ENCODE results near the gene SH3BGRL3.
"Not testable (repeated sequence)": the region's sequence is repeated elsewhere in the genome, so short reads cannot be mapped to it uniquely, and the experiment has no call there.

Gene SH3BGRL3

DNA sequence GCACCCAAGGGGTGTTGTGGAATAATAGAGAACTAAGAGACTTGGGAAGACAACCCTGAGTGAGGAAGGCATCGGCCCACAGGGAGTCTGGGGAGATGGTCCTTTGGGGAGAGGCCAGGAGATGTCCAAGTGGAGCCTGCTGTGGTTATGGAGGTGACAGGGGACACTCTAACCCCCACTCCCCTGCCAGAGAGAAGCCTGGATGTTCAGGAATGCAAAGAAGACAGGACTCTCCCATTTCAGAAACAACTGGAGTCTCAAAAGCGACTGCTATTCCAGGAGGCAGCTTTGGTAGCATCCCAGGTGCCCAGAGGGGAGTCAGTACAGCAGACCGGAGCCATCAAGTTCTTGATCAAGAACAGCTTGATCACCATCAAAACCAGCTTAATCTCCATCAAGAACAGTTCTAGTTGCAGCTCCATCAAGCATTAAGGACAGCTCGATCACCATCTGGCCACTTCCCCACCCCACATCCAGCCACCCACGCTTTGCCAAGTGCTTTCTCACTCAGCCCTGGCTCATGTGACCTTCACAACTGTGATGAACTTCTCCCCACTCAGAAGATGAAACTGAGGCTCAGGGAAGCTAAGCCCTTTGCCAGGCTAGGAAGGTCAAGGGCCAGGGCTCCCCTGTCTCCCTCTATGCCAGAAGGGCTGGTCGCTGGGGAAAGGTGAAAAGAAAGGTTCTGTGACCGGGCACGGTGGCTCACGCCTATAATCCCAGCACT is 38.6 kb downstream of the SH3BGRL3 start:
- DNase-seq = no peak

DNA sequence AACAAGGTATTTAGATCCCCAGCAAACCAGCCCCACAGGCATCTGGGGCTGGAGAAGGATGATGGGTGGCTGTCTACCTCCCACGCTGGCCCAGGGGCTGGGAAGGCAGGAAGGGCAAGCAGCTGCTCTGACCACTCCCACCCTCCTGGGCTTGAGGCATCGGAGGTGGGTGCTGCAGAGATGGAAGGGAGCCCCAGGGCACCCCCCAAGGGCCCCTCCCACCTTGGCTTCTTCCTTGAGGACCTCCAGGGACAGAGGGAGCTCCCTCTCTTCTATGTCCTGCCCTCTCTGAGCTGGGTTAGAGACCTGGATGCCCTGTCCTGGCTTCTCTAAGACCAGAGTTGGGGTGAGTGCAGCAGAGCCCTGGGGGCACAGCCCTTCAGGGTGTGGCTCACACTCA is 41.0 kb downstream of the SH3BGRL3 start:
- DNase-seq = no peak

GRCh38 chr1:26321315-26322041 is 41.6 kb downstream of the SH3BGRL3 start:
- peak; percentile 72 for DNase-seq

DNA sequence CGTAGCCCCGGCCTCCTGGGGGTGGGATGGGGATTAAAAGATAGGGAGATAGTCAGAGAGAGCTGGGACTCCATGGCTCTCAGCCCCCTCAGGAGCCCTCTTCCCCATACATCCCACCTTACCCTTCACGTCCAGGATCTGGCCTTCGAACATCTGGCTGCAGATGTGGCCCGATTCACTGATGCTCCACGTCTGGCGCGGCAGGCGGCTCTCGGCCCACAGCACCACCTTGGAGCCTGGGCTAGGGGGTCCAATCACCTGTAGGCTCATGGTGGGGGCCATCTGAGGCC is 42.1 kb downstream of the SH3BGRL3 start:
- DNase-seq = no peak

DNA sequence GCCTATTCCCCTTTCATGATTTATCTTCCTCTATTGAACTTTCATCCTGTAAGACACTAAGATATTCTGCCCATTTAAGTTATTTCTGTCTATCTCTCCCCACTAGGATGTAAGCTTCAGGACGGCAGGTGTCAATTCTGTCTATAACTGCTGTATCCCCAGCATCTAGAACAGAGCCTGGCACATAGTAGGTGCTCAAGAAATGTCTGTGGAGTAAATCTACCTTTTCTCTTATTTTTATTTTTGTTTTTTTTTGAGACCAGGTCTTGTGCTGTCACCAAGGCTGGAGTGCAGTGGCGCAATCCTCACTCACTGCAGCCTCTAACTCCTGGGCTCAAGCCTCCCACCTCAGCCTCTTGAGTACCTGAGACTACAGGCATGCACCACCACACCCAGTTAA is 43.5 kb downstream of the SH3BGRL3 start:
- DNase-seq = no peak

GRCh38 chr1:26324550-26324949 is 44.7 kb downstream of the SH3BGRL3 start:
- DNase-seq = no peak

- DNase-seq = peak; percentile 42
These were observed 48.1 kb downstream of the SH3BGRL3 start for GRCh38 chr1:26327956-26328362.

DNA sequence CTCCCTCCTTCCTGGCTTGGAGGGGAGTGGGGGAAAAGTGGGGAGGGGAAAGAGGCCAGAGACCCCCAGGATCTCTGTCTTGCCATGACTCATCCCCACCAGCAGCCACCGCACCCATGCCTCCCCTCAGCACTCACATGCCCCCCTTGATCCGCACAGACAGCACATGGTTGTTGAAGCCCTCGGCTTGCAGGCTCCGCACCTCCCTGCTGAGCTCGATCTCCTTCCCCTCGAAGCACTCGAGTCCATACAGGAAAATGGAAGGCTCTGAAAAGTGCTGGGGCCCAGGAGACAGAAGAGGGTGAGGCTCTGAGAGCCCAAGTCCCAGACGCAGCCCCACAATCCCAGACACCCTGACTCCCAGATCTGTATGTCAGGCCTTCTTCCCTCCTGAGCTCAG is 48.7 kb downstream of the SH3BGRL3 start:
- no peak for DNase-seq

DNA sequence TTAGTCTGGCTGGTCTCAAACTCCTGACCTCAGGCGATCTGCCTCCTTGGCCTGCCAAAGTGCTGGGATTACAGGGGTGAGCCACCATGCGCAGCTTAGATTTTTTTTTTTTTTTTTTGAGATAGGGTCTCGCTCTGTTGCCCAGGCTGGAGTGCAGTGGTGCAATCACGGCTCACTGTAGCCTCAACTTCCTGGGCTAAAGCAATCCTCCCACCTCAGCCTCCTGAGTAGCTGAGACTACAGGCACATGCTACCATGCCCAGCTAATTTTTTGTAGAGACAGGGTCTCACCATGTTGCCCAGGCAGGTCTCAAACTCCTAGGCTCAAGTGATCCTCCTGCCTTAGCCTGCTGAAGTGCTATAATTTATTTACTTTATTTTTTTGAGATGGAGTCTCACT is 49.5 kb downstream of the SH3BGRL3 start:
- DNase-seq = not testable (repeated sequence)

- DNase-seq = no peak
These were observed 50.4 kb downstream of the SH3BGRL3 start for GRCh38 chr1:26330276-26330675.

Measured in NK-92 treated with Interleukin-12 subunit alpha and Interleukin-12 subunit beta, amount 100 ng/mL, for 24 hours (cell line).